Mesendoderm (in vitro differentiated cells): ENCODE results near the gene CTR9.

Experiments
- DNase-seq: peaks from one replicate; pipeline ENCODE4 v3.0.0; 2013
- H2AK5ac ChIP-seq: 2 replicates; pipeline ENCODE4 v1.6.1; 2013; ENCODE audit warnings: low read length, inconsistent platforms
- H2BK120ac ChIP-seq: 2 replicates; pipeline ENCODE4 v1.6.1; 2013; ENCODE audit warnings: low read depth, mild to moderate bottlenecking, low read length, moderate library complexity, mixed read lengths
- H2BK15ac ChIP-seq: replicated peaks from 2 replicates; pipeline ENCODE4 v1.6.1; 2013; ENCODE audit warnings: low read depth, mild to moderate bottlenecking, moderate library complexity
- H2BK5ac ChIP-seq: 2 replicates; pipeline ENCODE4 v1.6.1; 2013; ENCODE audit warnings: low read length, inconsistent platforms
- H3K18ac ChIP-seq: 2 replicates; pipeline ENCODE4 v1.6.1; 2013; ENCODE audit warnings: mild to moderate bottlenecking, low read length, mixed read lengths
- H3K23ac ChIP-seq: one replicate; pipeline ENCODE4 v1.6.1; 2013; ENCODE audit warnings: low read length
- H3K27ac ChIP-seq: 2 replicates; pipeline ENCODE4 v1.5.1; 2013; ENCODE audit warnings: low read depth, mild to moderate bottlenecking, inconsistent platforms, low read length, moderate library complexity
- H3K27me3 ChIP-seq: 2 replicates; pipeline ENCODE4 v1.6.1; 2013; ENCODE audit warnings: low read length, control low read depth, mild to moderate bottlenecking, inconsistent platforms; ENCODE audit not compliant: insufficient read depth, poor library complexity
- H3K36me3 ChIP-seq: 2 replicates; pipeline ENCODE4 v1.6.1; 2013; ENCODE audit warnings: low read length, inconsistent platforms; ENCODE audit not compliant: control insufficient read depth, insufficient read depth
- H3K4ac ChIP-seq: one replicate; pipeline ENCODE4 v1.6.1; 2013; ENCODE audit warnings: low read depth, mild to moderate bottlenecking, low read length, moderate library complexity
- H3K4me1 ChIP-seq: 2 replicates; pipeline ENCODE4 v1.6.1; 2013; ENCODE audit warnings: low read depth, low read length, inconsistent platforms; ENCODE audit not compliant: control insufficient read depth
- H3K4me2 ChIP-seq: 2 replicates; pipeline ENCODE4 v1.6.1; 2013; ENCODE audit warnings: low read length
- H3K4me3 ChIP-seq: 2 replicates; pipeline ENCODE4 v1.5.1; 2013; ENCODE audit warnings: mild to moderate bottlenecking, low read length
- H3K56ac ChIP-seq: one replicate; pipeline ENCODE4 v1.6.1; 2013; ENCODE audit warnings: low read length
- H3K79me1 ChIP-seq: 2 replicates; pipeline ENCODE4 v1.6.1; 2013; ENCODE audit warnings: low read length, inconsistent platforms
- H3K79me2 ChIP-seq: 2 replicates; pipeline ENCODE4 v1.6.1; 2013; ENCODE audit warnings: mild to moderate bottlenecking, low read length; ENCODE audit not compliant: control insufficient read depth, insufficient read depth
- H3K9ac ChIP-seq: 2 replicates; pipeline ENCODE4 v1.6.1; 2013; ENCODE audit warnings: low read length, inconsistent platforms
- H4K5ac ChIP-seq: one replicate; pipeline ENCODE4 v1.6.1; 2013; ENCODE audit warnings: low read length
- H4K8ac ChIP-seq: one replicate; pipeline ENCODE4 v1.6.1; 2013; ENCODE audit warnings: low read depth, mild to moderate bottlenecking, control low read depth, low read length, moderate library complexity
- WGBS: extraction: QIAGEN DNeasy Blood & Tissue Kit; methylation state at CpG from one replicate; pipeline ENCODE4 v1.1.7; 2013; ENCODE audit warnings: low lambda C conversion rate, missing lambda C conversion rate; ENCODE audit not compliant: insufficient coverage; ENCODE audit errors: extremely low coverage; 5-methylcytosine and 5-hydroxymethylcytosine counted together

CTR9 gene

GRCh38 chr11:10752486-10752885 is 1.4 kb downstream of the CTR9 start:
- Histone ChIP-seq H4K5ac (no peak overlapping the region), H3K4me1 (peaks cover 2% of the 10 kb centered on the region), H2BK120ac (no peak overlapping the region), H2BK15ac (no peak overlapping the region), H3K79me1 (peaks cover 2% of the 10 kb centered on the region), H3K4me2 (no peak overlapping the region), H3K36me3 (no peaks in the 10 kb centered on the region), H4K8ac (no peak overlapping the region), H2AK5ac (no peak overlapping the region), H3K27ac (no peak overlapping the region), H2BK5ac (no peak overlapping the region), H3K9ac (no peak overlapping the region), H3K79me2 (peaks cover 9% of the 10 kb centered on the region), H3K27me3 (no peaks in the 10 kb centered on the region), H3K23ac (no peak overlapping the region), H3K4me3 (no peak overlapping the region), H3K4ac (no peak overlapping the region), H3K18ac (no peak overlapping the region), H3K56ac (no peak overlapping the region)
- no CpG with 5 or more reads among the region's 7 CpGs for WGBS
- DNase-seq = no peak

- no peak overlapping the region for H2BK15ac ChIP-seq
- WGBS = no CpG with 5 or more reads among the region's 1 CpG
- H3K4ac ChIP-seq = no peak overlapping the region
- no peak overlapping the region for H4K5ac ChIP-seq
- no peak overlapping the region for H4K8ac ChIP-seq
- H2AK5ac ChIP-seq = no peak overlapping the region
- DNase-seq = peak; percentile 50
- H3K23ac ChIP-seq = no peak overlapping the region
- H2BK120ac ChIP-seq = no peak overlapping the region
- H3K4me3 ChIP-seq = no peak overlapping the region
- H3K79me2 ChIP-seq = no peaks in the 10 kb centered on the region
- H3K18ac ChIP-seq = no peak overlapping the region
- no peaks in the 10 kb centered on the region for H3K36me3 ChIP-seq
- H3K79me1 ChIP-seq = no peaks in the 10 kb centered on the region
- H3K4me2 ChIP-seq = no peak overlapping the region
- H3K9ac ChIP-seq = no peak overlapping the region
- no peak overlapping the region for H2BK5ac ChIP-seq
- no peaks in the 10 kb centered on the region for H3K27me3 ChIP-seq
- no peak overlapping the region for H3K56ac ChIP-seq
- no peak overlapping the region for H3K27ac ChIP-seq
- H3K4me1 ChIP-seq = no peaks in the 10 kb centered on the region
These were observed 7.9 kb downstream of the CTR9 start for GRCh38 chr11:10758957-10759356.

DNA sequence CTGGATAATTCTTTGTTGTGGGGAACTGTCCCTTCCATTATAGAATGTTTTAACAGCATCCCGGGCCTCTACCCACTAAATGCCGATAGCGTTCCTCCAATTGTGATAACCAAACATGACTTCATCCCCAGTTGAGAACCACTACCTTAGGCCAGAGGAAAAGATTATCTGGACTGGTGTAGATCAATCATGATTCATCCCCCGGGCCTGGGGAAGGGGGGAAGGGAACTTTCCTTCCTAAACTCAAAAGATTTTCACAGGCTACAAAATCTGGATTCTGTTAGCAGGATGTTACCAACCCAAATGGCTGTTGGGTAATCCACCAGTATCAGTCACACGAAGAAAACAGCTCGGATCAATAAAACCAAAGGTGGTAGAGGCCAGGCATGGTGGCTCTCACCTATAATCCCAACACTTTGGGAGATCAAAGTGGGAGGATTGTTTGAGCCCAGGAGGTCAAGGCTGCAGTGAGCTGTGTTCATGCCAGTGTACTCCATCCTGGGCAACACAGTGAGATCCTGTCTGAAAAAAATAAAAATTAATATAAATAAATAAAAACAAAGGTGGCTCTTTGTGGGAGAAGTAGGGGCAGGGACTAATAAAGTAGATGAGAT is 10.1 kb downstream of the CTR9 start:
- Histone ChIP-seq H3K56ac (no peak overlapping the region), H4K5ac (no peak overlapping the region), H2BK15ac (no peak overlapping the region), H3K18ac (no peak overlapping the region), H3K4me1 (no peaks in the 10 kb centered on the region), H3K9ac (no peak overlapping the region), H3K23ac (no peak overlapping the region), H3K79me1 (no peaks in the 10 kb centered on the region), H2BK5ac (no peak overlapping the region), H3K4me2 (no peak overlapping the region), H3K36me3 (no peaks in the 10 kb centered on the region), H3K79me2 (no peaks in the 10 kb centered on the region), H3K27me3 (no peaks in the 10 kb centered on the region), H3K4ac (no peak overlapping the region), H4K8ac (no peak overlapping the region), H3K27ac (no peak overlapping the region), H2BK120ac (no peak overlapping the region), H2AK5ac (no peak overlapping the region), H3K4me3 (no peak overlapping the region)
- no peak for DNase-seq
- no CpG with 5 or more reads among the region's 6 CpGs for WGBS

DNA sequence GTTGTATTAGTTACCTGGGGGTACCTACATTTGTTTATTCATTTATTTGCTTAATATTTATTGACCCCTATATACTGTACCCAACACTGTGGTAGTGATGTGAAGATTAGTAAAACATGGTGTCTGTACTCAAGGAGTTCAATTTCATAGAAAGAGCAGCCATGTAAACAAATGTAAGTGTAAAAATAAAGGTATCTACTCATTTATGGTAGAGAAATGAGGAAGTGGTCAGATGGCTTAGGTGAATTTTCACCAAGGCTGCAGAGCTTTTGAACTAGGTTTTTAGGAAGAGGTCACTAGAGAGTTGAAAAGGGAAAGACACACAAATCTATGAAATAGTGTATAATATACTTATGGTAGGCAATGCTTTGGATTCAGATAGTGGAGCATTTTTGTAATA is 11.1 kb downstream of the CTR9 start:
- H3K56ac ChIP-seq = no peak overlapping the region
- no peak overlapping the region for H3K4me3 ChIP-seq
- no peak overlapping the region for H2BK5ac ChIP-seq
- no peak overlapping the region for H2AK5ac ChIP-seq
- no peak overlapping the region for H3K18ac ChIP-seq
- no peak overlapping the region for H4K8ac ChIP-seq
- no peaks in the 10 kb centered on the region for H3K4me1 ChIP-seq
- no peak overlapping the region for H3K4me2 ChIP-seq
- no peaks in the 10 kb centered on the region for H3K36me3 ChIP-seq
- H4K5ac ChIP-seq = no peak overlapping the region
- H3K79me2 ChIP-seq = no peaks in the 10 kb centered on the region
- H2BK15ac ChIP-seq = no peak overlapping the region
- no peak overlapping the region for H2BK120ac ChIP-seq
- DNase-seq = no peak
- H3K27me3 ChIP-seq = no peaks in the 10 kb centered on the region
- no peak overlapping the region for H3K4ac ChIP-seq
- H3K27ac ChIP-seq = no peak overlapping the region
- no peak overlapping the region for H3K23ac ChIP-seq
- no peak overlapping the region for H3K9ac ChIP-seq
- no peaks in the 10 kb centered on the region for H3K79me1 ChIP-seq

- Histone ChIP-seq H3K4me2 (no peak overlapping the region), H3K36me3 (no peaks in the 10 kb centered on the region), H2BK5ac (no peak overlapping the region), H2BK120ac (no peak overlapping the region), H3K4me1 (no peaks in the 10 kb centered on the region), H3K23ac (no peak overlapping the region), H2BK15ac (no peak overlapping the region), H4K5ac (no peak overlapping the region), H3K27me3 (no peaks in the 10 kb centered on the region), H3K4me3 (no peak overlapping the region), H3K56ac (no peak overlapping the region), H3K4ac (no peak overlapping the region), H3K79me2 (no peaks in the 10 kb centered on the region), H3K27ac (no peak overlapping the region), H2AK5ac (no peak overlapping the region), H3K79me1 (no peaks in the 10 kb centered on the region), H3K9ac (no peak overlapping the region), H4K8ac (no peak overlapping the region), H3K18ac (no peak overlapping the region)
- no peak for DNase-seq
- no CpG with 5 or more reads among the region's 4 CpGs for WGBS
These were observed 11.9 kb downstream of the CTR9 start for GRCh38 chr11:10762913-10763421.

- WGBS = no CpG with 5 or more reads among the region's 4 CpGs
- H4K5ac ChIP-seq = no peak overlapping the region
- H3K4ac ChIP-seq = no peak overlapping the region
- no peaks in the 10 kb centered on the region for H3K27me3 ChIP-seq
- no peak overlapping the region for H3K9ac ChIP-seq
- no peak overlapping the region for H2BK120ac ChIP-seq
- no peak overlapping the region for H2AK5ac ChIP-seq
- H3K36me3 ChIP-seq = no peaks in the 10 kb centered on the region
- no peaks in the 10 kb centered on the region for H3K4me1 ChIP-seq
- DNase-seq = no peak
- H3K79me2 ChIP-seq = no peaks in the 10 kb centered on the region
- no peak overlapping the region for H4K8ac ChIP-seq
- no peak overlapping the region for H3K27ac ChIP-seq
- no peak overlapping the region for H3K18ac ChIP-seq
- no peak overlapping the region for H3K4me3 ChIP-seq
- H3K23ac ChIP-seq = no peak overlapping the region
- H3K79me1 ChIP-seq = no peaks in the 10 kb centered on the region
- H3K4me2 ChIP-seq = no peak overlapping the region
- no peak overlapping the region for H3K56ac ChIP-seq
- H2BK15ac ChIP-seq = no peak overlapping the region
- H2BK5ac ChIP-seq = no peak overlapping the region
These were observed 12.7 kb downstream of the CTR9 start for GRCh38 chr11:10763766-10764165.
